NCI-H1694 treated with DMSO at 0.1 percent for 48 hours (cell line): Measurements from ENCODE around the gene EAF1.
A peak's percentile ranks its signal among the peaks of the same experiment; 100 is the strongest.
"Not testable (repeated sequence)": the region's sequence is repeated elsewhere in the genome, so short reads cannot be mapped to it uniquely, and the experiment has no call there.

Experiments used
- DNase-seq: peaks from one replicate; lab custom pipeline; 2025; lab: John Stamatoyannopoulos, UW

Gene EAF1

DNA sequence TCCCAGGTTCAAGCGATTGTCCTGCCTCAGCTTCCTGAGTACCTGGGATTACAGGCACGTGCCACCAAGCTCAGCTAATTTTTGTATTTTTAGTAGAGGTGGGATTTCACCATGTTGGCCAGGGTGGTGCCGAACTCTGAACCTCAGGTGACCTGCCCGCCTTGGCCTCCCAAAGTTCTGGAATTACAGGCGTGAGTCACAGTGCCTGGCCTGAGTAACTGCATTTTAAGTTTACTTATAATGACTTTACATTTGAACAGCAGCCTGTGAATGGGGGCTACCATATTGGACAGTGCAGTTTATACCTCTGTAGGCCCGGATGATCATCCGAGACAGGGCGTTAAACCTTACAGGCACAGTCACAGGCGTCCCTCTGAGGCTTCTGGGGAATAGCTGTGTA is 24.8 kb downstream of the EAF1 start:
- DNase-seq, result no peak

DNA sequence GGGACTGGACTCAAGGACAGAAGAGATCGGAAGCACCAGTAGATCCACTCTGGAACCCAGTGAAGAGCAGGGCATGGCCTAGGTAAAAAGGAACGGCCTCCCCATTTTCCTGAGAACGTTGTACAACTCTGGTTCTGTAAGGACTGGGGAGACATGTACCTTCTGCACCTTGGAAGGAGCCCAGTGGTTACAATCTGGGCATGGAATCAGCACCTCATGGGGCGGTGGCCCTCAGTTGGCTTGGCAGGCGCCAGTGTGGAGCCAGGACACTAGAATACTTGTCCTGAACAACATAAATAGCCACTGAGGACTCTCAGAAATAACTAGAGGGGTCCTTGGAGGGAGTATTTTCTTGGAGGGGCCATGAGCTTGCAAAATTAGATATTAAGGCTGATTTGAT is 25.6 kb downstream of the EAF1 start:
- DNase-seq, result no peak

DNA sequence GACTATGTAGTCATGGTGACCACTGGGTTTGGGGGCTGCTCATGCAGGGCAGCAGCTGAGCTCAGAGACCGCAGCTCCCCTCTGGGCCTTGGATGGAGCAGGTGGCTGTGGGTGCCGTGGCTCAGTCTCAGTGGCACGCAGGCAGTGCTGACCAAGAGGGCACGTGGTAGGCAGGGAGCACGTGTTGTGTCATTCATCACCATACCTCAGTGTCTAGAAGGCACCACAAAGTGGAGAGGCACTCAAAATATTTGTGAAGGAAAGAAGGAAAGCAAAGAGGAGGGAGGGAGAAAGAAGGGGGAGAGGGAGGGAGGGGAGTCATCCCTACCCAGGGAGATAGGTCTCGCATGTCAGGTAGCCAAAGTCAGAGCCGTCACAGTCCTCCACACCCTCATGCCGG is 26.1 kb downstream of the EAF1 start:
- DNase-seq, result no peak

DNA sequence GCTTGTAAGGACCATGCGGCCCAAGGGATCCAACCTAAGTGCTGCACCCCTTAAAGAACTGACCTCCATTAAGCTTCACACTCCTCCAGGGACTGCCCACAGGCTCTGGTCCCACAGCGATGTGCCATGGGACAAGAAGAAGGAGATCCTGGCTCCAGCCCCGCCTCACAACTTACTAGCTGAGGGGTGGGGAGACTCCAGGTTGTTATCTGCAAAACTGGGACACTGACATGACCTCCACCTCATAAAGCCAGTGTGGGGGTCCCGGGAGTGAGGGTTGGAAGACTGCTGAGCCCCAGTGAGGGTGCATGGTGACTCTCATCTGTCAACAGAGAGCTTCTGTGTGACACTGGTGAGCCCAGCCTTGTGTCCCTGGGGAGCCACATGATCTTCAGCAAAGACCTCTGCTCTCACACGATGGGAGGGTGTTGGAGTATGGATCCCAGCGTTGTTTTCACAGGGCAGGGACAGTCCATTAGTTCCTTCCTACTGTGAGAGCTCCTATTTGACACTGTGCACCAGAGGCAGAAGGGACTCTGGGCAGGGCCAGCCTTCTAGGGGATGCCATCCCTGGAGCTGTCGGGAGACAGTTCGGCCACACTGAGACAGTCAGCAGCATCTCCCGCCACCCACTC is 26.7 kb downstream of the EAF1 start:
- DNase-seq, result no peak

DNA sequence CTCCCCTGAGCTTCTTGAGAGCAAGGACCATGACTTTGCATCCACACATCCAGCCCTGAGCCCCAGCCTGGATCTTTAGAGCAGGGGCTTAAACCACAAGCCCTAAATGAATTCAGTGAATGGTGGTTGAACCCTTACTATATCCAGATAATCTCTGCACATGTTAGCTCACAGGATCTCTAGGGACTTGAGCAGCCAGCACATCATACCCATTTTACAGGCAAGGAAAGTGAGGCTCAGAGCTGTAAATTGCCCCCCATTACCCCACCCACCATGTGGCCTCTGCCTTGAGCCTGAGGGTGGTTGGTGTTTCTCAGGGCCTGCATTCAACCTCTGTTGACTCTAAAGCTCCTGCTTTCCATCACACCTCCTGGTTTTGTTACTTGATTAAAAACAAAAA is 27.6 kb downstream of the EAF1 start:
- no peak for DNase-seq

DNA sequence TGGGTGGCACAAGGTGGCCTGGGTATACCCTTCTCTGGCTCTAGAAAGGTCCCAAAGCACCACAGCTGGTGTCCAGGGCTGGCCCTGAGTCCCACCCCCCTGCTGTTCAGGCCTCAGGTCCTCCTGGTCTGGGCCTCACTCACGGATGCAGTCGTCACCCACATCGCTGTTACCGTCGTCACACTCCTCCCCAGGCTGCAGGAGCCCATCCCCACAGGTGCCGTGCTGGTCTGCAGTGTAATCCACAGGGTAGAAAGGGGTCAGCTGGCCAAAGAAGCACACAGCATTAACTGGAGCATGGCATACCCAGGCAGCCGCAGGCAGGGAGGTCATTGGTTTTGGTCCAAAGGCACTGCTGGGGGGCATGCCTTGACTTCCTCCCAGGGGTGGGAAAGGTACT is 28.4 kb downstream of the EAF1 start:
- no peak for DNase-seq

DNA sequence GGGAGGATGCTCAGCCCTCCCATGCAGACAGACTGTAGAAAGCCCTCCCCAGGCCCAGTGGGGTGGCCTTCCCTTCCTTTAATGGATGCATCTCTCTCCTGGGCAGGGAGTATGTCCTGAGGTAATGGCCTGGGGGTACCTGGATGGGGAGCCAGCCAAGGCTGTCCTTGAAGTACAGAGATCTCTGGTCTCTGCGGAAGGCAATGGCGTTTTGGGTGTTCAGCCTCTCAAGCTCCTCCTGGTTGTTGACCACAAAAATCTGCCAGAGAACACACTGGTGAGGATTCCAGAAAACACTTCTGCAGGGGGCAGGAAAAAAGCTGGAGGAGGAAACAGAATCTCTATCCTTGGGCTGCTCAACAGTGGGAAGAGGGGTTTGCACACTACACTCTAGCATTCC is 28.9 kb downstream of the EAF1 start:
- DNase-seq, result no peak

DNA sequence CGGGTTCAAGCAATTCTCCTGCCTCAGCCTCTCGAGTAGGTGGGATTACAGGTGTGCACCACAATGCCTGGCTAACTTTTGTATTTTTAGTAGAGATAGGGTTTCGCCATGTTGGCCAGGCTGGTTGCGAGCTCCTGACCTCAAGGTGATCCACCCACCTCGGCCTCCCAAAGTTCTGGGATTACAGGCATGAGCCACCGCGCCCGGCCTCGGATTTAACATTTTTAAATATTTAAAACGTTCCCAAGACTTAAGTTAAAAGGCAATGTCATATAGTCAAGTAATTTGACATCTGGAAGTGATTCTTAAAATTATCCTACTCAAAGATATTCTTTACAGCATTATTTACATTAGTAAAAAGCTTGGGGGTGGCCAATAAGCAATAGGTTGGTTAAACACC is 29.5 kb downstream of the EAF1 start:
- DNase-seq, result not testable (repeated sequence)

DNA sequence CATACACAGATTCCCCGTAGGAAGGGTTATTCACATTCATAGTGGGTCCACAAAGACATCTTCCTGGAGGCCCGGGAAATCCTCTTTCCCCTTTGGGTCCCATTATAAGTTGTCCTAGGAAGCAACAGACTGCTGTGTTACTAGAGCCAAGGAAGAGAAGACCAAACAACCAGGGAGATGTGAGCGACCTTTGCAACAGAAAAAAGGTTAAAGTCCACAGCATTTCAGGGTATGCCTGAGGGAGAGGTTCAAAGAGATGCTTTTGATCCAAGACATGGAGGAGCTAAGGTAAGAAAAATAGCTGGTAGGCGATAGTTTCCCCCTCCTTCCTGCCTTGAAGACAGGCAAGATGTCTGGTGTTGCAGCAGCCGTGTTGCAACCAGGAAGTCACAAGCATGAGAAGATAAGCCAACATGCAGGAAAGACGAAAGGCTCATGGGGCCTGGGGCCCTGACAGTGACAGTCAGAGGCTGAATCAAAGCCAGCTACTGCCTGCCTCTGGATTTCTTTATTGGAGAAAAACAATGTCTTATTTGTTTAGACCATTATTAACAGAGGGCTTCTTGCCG is 30.9 kb downstream of the EAF1 start:
- no peak for DNase-seq

DNA sequence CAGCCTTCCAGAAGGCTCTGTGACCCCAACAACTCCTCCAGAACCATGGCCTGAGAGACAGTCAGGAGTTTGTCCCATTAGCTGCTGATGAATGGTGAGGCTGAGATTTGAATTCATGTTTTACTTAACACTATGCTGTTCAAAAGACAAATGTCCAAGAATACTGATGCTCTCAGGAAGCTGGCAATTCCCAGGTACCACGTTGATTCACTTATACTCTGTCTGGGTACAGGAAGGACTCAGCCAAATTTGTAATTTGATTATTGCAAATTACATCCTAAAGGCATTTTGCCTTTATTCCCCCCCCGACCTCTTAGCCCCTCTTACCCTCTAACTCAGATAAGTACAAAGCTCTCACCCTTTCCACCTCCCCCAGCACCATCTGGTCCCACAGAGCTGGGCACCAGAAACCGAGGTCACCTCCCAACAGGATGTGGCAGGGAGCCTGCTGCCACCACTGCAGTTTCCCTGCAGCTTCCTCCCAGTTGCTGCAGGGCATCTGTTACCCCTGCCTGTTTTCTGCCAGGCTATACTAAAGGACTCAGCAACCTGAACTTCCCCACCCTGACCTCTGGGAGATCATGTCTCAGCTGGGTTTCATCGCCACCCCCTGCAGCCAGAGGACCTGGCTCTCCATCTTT is 33.6 kb downstream of the EAF1 start:
- peak; percentile 69 for DNase-seq

DNA sequence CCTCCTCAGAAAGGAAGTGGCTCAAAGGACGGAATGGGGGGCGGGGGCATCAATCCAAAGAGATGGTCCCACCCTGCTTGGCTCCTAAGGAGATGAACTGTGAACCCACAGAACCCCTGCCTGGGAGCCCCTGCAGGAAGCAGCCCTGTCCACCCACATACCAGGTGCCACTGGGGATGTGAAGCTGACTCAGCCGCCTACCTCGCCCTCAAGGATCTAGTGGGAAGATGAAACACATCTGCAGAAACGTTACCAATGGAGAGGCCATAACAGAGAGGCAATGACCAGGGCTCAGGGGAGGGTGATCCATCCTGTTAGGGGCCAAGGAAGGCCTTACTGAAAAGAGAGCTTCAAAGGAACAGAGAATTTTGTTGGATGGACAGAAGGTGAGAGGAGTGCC is 35.1 kb downstream of the EAF1 start:
- DNase-seq, result no peak

DNA sequence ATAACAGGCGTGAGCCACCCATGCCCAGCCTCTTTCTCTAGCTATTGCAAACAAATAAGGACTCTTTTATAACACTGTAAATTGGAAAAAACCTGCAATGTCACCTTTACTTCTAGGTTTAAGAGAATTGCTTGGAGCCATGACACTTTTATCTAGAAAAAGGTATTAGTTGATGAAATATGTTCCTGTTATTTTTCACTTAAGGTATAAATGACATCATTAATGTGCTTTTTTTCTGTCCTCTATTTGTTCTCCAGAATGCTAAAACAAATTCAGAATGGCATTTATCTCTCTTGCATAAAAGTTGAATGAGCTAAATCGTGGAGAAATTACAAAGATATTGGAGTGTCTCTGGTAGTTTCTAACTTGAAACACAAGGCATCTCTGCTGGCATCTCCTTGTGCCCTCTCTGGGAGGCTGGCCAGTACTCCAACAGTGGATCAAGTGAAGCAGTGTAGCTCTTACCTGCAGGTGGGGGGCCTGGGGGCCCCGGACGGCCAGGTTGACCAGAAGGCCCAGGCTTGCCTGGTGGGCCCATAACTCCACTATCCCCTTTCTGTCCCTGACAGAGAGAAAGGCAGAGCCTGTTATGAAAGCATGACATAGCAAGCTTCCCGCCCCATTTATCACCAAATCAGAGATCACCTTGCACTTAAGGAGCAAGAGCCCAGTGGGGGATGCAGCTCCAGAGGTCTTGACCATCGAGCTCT is 38.6 kb downstream of the EAF1 start:
- no peak for DNase-seq

DNA sequence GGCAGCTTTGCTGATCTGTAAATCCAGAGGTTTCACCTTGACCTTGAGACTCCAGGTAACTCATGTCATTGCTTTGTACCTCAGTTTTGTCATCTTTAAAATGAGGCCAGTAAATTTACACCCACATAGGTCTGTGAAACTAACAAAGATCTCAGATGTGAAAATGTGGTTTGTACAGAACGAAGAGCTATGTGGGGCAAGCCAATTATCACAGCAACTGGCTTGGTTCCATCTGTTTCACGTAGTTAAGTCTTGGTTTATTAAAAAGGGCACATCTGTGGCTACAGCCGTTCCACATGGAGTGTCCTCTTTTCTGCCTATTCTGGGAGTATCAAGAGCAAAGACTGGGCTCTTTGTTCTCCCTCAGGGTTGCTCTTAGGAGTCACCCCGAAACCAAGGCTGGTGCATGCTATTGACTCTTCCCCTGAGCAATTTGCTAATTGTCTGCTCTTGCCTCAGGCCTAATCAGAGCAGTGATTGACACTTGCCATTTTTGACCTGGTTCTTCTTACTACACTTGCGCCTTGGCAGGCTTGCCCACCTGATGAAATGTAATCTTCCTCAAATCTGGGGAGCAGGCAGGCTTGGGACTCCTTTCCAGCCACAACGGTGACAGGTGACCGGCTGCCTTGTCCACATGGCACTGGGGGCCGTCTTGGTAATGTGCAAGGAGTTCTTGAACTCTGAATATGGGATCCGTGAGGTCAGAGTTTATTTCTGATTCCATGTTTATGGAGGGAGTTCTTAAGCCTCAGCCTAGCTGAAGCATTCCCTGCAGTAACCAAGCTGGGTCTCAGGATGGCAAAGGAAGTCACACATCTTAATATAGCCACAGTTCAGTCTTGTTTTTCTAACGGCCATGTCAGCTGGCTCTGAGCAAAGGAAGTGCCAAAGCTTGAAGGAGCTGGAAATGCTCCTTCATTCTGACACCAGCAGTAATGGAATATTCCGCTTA is 40.1 kb downstream of the EAF1 start:
- peak; percentile 21 for DNase-seq

DNA sequence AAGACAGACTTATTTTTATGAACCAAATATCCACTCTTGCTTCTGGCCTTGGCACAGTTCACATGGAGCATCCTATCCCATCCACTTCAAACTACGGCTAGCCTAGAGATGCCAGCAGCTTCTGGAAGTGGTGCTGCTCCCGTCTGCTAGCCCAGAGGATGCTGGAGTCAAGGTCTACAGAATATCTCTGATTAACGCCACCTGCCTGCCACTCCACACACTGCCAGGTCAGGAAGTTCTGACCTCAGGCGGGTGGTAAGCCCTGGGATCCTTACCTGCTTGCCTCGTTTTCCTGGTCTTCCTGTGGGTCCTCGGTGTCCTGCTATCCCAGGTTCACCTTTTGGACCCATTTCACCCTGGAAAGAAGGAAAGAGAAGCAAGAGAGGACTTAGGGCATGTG is 42.9 kb downstream of the EAF1 start:
- no peak for DNase-seq

DNA sequence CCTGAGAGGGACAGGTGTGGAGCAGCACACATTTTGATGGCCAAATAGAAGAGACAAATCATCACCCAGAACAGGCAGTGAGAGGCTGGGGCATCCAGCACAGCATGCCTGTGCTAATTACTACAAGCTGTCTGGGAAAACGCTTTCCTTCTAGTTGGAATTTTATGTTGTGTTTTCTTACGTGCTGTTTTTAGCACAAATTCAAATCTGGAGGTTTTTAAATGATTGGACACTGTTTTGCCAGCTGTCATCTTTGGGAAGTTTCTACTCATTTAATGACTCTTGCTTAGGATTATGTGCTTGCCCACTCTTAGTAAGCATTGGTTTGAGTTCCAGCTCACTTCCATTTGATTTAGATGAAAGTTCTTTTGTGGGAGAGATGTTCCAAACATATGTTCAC is 43.5 kb downstream of the EAF1 start:
- no peak for DNase-seq

DNA sequence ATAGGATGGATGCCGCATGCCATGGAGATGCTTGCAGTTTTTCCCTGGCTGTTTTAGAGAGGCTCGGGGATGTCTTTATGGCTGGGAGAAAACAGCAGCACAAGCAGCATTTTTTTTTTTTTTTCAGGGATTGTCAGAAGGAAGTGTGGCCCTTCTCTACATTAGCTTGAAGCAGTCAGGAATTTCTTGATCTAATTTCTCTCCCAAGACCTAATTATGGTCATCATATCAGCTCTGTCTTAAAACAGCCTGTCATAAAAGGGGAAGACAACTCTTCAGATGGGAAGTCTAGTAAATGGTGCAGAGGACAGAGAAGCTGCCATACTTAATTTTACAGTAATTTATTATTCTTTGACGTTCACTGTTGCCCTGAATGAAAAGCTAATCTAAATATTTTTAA is 44.5 kb downstream of the EAF1 start:
- no peak for DNase-seq

DNA sequence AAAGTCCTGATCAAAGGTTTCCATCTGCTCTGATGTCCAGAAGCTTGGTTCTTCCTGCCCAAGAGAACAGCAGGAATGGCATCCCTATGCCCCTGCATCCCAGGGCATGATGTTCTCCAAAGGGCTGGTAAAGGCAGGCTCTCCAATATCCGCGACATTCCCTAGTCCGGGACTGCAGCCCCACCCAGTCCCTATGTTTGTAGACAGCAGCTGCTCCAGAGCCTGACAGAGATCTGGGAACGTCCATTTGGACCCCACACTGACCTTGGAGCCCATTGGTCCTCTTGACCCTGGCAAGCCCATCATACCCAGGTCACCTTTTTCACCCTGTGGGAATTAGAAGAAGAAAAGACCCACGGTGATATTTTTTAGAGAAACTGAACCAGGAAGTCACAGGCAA is 47.8 kb downstream of the EAF1 start:
- no peak for DNase-seq

DNA sequence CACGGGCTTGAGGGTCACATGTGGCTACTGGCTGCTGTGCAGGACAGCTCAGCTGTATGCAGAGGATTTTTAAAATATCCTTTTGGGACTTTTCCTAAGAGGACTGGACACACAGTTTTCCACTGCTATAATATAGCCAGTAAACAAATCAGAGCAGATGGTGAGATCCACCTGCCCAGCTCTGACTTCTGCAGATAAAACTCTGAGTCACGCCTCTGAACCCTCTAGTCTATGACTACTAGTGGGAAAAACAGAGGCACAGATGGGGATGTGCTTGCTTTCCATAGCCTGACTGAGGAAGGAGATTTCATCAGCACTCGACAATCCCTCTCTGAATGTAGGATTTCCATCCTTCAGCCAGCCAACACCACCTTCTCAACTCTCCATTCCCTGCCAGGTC is 49.0 kb downstream of the EAF1 start:
- DNase-seq, result peak; percentile 35

DNA sequence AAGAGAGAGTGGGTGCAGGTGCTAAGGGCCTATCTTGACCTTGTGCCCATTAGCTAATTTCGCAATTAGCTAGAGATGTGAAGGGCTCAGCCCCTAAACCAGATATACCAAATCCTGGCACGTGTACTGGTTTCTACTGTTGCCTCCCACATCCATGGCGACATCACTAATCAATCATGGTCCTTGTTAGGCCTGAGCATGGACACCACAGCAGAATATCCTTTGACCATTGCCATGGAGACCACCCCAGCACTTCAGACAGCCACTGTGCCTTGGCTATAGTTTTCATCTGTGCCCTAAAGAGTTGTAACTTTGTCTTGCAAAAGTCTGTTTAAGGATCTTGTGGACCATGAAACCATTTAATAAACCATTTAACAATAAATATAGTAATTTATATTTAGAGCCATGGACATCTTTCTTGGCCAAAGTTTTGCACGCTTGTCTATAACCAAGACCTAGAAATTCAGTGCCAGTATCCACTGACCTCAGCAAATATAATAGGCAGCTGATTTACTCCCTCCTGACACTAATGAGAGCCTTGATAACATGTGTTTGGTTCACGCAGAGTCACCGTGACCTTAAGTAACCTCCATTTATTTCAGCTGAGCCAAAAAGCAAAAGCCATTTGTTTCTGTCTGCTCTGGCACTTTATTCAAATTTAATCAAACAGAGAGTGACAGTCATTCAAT is 50.7 kb downstream of the EAF1 start:
- no peak for DNase-seq

DNA sequence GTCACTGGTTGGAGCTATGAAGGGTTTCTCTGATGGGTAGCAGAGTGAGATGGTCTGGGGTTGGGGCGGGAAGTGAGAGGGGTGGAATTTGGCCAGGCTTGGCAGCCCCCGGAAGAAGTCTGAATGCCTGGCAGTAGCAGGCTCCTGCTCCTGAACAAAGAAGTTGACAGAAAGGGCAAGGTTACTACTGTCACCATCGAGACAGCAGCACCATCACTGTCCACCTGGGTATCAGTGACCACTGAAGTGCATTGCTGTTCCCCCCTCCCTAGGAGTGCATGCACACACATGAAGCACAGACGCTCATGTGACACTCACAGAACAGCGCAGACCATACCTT is 51.2 kb downstream of the EAF1 start:
- no peak for DNase-seq

DNA sequence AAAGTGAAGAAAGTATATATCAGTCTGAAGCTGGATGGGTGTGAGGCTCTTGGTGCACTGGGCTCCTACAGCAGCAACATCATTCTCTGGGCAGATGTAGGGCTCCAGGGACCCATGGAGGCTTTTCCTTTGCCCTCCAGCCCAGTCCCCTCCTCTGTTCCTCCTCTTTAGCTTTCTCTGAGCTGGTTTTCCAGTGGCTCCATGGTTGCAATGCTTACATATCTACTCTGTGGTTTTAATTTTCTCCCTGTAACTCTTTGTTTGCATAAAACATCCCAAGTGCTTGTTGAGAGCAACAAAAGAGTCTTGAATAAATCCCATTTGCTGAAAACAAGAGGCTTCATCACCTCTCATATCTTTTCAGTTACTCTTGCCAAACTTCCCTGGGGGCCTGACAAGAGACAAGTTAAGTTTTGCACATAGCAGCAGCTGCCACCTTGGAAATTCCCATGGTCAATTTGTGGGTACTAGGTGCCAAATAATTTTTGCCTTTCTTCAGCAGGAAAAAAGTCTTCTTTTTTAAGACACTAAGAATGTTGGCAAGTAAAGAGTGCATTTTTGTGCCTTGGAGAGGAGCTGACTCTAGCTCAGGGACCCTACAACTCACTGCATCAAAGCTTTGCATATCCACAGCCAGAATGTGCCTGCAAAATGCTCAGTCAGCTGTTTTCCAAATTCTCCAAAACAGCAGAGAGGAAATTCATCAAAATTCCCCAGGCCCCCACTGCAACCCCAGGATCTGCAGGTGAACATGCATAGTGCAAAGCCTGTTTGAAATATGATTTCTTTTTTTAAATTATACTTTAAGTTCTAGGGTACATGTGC is 52.2 kb downstream of the EAF1 start:
- no peak for DNase-seq
